Vagina (tissue), 2 donors: ENCODE measurements around the gene CDC25A.
A peak's percentile ranks its signal among the peaks of the same experiment; 100 is the strongest.

ENCODE experiments used
- POLR2A ChIP-seq, 2 donors: fragments of 450-650 bp; IDR thresholded peaks; one replicate each; pipeline ENCODE4 v1.6.1; 2017; ENCODE audit warnings: antibody characterized with exemption in 2 of 2, mild to moderate bottlenecking in 2 of 2, moderate library complexity in 2 of 2
- TF ChIP-seq, protein P1 (sequence below), 3 experiments: fragments of 450-650 bp in 2 of 3; fragments of 200-600 bp in 1 of 3; sonication (generic) in 1 of 3; IDR thresholded peaks; one replicate each; pipeline ENCODE4 v1.5.1; 2017 to 2019; ENCODE audit warnings: antibody characterized with exemption in 3 of 3, mild to moderate bottlenecking in 2 of 3, moderate library complexity in 2 of 3

DNA sequence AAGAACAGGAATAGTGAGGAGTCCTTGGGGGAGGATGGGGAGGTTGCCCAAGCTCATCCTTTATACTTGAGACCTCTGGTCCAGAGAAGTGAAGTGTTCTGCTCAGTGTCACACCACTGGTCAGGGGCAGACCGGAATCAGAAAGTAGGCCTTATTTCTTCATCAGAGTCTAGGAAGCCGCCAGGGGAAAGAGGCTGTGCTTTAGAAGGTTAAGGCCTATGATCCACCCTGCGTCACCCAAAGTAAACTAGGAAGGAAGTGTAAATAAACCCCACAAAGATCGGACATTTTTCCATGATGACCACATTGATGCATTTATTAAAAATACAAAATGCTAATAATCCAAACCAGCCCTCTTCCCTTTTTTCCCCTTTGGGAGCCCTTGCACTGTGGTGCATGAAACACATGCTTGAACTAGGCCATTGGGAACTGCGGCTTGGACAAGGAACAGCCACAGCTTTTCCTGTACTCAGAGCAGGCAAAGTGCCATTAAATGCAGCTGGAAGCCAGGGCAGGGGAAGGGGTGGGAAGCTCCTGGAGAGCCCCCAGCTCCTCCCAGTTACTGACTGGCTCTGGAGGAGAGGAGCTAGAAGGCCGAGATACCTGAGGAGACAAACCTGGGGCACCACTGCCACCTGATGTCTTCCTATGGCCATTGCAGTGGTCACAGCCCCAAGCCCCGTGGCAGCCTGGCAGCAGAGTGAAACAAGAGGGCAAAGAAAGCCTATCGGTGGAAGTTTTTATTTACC, 37.0 kb downstream of the CDC25A start:
- TF ChIP-seq, protein P1, sequence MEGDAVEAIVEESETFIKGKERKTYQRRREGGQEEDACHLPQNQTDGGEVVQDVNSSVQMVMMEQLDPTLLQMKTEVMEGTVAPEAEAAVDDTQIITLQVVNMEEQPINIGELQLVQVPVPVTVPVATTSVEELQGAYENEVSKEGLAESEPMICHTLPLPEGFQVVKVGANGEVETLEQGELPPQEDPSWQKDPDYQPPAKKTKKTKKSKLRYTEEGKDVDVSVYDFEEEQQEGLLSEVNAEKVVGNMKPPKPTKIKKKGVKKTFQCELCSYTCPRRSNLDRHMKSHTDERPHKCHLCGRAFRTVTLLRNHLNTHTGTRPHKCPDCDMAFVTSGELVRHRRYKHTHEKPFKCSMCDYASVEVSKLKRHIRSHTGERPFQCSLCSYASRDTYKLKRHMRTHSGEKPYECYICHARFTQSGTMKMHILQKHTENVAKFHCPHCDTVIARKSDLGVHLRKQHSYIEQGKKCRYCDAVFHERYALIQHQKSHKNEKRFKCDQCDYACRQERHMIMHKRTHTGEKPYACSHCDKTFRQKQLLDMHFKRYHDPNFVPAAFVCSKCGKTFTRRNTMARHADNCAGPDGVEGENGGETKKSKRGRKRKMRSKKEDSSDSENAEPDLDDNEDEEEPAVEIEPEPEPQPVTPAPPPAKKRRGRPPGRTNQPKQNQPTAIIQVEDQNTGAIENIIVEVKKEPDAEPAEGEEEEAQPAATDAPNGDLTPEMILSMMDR (IDR thresholded peaks at IDR 0.05) = peak; percentile 52 to 65 (median 57)
- TF ChIP-seq POLR2A (IDR thresholded peaks at IDR 0.05) = no peak
